GM21786 (cell line): ENCODE data around the gene FAF1.

ENCODE experiments used
- ATAC-seq: cut with Tn5 transposase; IDR thresholded peaks from one replicate; pipeline ENCODE4 v1.9.1; 2021; ENCODE audit not compliant: unreplicated experiment

Gene FAF1

DNA sequence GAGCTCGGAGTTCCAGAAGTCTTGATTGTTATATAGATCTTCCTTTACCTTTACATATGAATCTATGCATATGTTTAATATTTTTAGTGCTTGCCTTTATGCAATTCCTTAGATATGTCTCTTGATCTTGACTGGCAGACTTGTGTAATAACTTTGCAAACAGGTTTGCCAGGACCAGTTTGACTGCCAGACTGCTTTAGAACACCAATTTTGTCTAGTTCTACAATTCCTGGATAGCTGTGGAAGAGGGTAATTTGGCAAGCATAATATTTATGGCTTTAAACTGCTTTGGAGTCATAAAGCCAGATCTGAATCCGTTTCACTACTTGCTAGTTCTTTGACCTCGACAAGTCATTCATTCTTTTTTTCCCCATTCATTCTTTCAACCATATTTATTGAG lies 250.0 kb downstream of the FAF1 start:
- ATAC-seq, result no peak

DNA sequence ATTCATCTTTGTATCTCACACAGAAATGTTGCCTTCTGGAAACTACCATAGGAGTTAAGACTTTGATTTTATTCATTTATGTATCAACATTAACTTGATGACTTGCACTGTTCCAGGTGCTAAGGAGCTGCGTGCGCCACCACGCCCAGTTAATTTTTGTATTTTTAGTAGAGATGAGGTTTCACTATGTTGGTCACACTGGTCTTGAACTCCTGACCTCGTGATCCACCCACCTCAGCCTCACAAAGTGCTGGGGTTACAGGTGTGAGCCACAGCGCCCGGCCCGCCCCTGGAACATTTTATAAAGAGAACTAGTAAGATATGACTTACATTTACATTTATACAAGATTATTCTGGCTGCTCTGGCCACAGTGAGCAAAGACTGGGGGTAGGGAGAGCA lies 252.2 kb downstream of the FAF1 start:
- no peak for ATAC-seq

DNA sequence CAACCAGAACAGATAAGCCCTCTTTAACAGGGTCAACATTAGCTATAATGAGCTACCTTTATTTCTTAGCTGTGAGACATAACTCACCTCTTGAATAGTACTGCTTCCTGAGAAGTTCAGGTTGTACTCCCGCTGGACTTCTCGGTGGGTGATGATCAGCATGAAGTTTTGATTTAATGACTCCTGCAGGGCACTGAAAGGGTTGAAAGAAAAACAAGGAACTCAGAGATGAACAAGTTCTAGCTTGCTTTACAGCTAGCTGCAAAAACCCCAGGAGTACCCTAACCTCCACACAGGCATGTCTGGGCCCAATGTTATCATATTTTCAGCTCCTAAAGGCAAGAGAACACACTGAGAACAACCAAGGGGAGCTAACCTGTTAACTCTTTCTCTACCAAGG lies 254.4 kb downstream of the FAF1 start:
- ATAC-seq, result no peak

DNA sequence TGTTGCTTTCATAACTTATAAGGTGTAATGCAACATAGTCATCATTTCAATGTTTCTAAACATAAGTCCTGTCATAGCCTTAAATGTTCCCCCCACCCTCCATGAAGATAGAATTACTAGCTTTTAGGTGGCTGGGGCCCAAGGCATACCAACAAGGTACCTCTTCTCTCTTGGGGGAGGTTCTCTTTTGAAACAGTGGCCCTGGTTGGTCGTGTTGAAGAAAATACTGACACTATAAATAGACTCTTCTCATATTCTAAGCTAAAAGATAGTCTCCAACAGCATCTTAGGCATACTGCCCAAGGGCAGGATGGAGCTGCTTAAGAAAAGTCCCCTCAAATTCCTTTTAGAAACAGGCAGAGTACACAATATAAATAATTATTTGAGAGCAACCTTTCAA lies 255.0 kb downstream of the FAF1 start:
- ATAC-seq, result no peak

DNA sequence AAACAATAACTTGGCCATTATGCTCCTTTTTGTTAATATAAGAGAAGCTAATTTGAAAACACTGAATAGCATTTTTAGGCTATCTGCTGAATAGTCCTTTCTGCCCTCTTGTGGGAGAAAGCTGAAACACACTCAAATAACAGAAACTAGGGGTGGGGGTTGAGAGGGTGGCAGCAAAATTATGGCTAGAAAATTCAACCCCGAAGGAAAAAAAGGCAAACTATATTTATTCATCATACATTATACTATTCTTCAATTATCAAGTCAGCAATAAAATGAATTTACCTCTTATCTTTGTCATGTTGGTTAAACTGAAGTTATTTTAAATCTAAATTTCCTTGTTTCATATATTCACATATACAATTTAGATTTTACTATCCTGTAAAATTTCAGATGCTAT lies 255.9 kb downstream of the FAF1 start:
- ATAC-seq, result no peak

DNA sequence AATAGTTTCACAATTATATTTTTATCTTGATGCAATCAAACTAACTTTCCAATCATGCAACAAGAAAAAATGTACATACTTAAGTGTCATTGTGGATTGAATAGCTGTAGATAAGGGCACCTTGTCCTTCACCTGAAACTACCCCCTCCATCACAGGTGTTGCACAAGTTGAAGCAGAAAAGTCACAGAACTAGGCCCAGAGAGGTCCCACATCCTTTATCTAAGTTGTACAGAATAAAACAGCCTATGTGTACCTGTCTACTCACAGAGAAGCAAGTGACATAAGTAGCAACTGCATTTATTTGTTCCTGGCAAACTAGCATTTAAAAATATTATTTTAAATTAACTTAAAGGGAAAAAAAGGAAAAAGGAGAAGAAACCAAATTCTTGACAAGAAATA lies 256.8 kb downstream of the FAF1 start:
- ATAC-seq, result no peak

DNA sequence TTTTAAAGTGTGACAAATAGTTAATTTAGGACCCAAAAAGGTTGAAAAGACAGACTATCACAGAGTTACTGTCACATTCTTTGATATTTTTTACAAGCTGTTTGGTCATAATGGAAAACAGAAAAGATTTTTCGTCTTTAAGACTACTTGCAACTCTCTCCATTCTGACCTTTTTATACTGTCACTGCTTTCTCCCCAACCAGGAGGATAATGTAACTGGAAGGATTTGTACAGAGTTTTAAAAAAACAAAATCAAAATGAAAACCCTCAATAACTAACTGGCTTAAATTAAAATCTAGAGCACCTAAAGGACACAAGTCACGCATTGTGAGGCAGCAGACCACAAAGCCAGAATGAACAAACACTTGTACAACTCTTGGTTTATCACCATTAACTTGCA lies 257.7 kb downstream of the FAF1 start:
- no peak for ATAC-seq

DNA sequence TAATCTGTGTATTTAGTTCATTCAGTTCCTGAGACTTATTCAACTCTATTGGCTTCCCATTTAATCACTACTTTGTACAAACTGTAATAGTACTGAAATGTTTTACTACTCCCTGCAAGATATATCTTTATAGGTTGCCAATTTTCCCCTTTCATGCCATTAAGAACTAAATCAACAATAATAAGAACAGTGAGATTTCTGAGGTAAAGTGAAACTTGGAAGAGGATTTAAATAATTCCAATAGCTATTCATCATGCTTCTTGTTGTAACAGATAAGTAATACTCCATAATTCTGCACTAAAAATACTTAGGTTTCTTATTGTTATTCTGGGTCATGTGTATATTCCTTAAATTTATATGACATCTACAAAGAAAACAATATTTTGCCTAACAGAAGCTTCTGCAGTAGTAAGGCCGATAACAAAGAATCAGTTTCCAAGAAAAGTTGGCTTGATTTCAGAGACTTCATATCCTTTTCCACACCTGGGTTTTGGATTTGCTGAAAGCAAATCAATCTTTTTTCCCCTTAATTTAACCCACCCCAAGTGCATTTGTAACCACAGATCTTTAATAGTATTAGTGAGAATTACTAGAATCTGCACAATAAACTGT lies 258.3 kb downstream of the FAF1 start:
- ATAC-seq, result no peak

DNA sequence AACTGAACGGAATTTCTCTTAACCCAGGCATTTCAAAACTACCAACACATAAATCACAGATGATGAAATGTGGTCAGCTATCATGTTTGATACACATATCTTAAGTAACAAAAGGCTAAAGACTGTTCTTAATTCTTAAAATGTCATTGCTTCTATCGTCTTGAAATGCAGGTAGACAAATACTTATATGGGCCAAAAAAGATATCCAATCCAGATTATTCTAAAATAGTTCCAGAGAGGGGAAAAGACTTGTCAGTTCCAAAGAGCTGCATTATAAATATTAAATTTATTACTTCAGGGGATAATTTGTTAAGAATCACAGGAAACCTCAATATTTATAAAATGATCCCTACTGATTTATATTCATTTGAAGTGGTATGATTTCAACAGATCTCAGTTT lies 259.4 kb downstream of the FAF1 start:
- ATAC-seq, result no peak

DNA sequence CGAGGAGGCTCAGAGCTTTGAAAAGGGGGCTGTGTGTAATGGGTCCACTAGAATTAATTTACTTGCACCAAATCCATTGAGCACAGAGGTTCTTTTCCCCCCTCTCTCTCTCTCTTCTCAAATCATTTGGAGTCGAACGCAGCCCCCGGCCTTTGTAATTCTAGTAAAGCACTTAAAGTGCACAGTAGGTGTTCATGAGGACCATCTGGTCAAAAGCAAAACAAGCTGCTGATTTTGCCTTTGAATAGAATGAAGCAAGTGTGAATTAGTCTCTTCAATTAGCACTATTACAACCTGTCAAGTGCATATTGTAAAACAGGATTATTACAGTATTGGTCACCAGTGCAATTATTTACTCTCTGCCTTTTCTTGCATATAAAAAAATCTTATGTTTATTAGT lies 259.9 kb downstream of the FAF1 start:
- ATAC-seq, result no peak

DNA sequence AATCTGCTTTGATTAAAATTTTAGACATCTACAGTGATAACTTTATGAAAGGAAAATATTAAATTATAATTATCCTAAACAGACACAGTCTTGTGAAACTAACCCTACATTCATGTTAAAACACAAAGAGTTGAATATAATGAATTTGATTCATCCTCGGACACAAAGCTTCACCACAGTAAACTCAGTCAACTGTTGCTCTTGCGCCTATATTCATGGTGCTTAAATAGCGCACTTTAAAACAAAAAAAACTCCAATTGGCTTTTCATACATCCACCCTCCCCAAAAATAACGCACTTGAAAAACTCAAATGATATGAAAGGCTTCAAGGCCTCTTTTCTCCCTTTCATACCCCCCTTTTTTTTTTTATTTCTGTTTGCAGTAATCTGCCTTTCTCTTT lies 260.3 kb downstream of the FAF1 start:
- ATAC-seq, result no peak

DNA sequence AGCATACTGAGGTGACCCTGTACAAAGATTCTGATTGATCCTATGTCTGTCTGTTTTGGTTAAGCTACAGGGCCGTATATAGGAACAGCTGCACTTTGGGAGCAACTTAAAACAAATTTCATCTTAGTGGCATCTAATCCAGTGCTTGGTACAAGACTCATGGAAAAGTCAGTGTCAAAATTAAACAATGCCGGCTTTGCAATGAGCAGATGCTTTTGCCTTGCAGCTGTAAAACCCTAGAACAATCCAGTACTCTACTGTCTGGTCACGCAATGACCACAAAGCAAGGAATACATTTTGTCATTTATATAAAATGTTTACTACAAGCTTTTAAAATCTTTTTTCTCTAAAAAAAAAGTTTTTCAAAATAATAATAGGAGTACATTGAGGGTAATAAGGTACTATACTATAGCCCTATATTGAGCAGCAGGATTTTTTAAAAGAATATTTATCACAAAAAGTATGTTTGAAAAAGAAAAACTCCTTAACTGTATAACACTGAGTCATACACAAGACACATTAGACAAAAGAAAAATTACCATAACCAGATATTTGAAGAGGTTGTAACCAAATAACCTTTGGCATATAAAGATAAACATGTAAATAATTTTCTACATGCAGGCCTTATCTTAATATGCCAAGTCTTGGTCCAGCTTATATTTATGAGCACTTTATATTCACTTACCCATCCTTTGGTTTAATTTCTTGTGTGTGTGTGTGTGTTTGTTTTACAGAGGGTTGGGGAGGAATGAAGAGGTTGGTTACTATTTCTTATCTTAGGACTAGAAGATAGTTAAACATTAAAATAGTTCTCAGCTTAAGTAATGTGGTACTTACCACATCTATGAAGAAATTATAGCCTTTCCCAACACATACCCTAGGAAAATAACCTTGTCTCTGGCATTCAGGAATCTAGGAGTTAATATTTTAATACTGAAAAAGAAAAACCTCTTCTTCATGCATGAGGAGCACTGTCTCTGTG lies 262.3 kb downstream of the FAF1 start:
- ATAC-seq, result no peak

DNA sequence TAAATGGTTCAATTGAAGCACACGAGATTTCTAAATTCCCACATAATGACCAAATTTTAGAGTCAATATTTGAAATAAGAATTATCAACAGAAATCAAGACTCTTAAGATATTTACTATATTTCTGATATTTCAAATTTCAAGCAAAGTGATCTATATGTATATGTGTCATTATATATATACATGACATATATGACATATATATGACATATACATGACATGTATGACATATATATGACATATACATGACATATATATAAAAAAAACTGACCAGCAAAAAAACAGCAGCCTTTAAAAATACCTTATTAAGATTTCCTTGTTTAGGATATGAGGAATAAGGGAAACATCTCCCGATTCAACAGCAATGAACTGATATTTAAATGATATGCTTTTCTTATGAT lies 266.2 kb downstream of the FAF1 start:
- ATAC-seq, result no peak

DNA sequence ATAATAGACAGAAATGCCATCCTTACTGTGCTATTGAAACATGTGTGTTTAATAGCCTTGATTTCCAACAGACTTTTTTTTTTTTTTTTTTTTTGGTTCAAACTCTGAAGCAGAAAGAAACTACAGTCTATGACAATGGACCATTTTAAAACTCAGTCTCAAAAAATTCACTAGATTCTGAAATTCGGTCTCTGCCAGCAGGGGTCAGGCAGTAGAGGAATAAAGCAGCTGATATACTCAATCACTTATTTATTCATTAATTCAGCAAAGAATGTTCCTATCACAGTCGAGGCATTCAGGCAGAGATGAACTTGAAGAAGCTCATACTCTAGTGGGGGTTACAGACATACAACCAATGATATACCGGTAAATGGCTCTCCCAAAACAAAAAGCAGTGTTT lies 275.9 kb downstream of the FAF1 start:
- no peak for ATAC-seq

DNA sequence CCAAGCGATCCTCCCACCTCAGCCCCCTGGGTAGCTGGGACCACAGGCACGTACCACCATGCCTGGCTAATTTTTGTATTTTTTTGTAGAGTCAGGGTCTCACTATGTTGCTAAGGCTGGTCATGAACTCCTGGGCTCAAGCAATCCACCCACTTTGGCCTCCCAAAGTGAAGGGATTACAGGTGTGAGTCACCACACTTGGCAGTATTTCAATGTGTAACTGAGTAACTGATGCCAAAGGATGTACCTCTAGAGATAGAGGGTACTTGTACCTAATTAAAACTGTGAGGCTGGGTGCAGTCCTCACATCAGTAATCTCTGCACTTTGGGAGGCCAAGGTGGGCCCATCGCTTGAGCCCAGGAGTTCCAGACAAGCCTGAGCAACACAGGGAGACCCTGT lies 278.1 kb downstream of the FAF1 start:
- ATAC-seq, result no peak

DNA sequence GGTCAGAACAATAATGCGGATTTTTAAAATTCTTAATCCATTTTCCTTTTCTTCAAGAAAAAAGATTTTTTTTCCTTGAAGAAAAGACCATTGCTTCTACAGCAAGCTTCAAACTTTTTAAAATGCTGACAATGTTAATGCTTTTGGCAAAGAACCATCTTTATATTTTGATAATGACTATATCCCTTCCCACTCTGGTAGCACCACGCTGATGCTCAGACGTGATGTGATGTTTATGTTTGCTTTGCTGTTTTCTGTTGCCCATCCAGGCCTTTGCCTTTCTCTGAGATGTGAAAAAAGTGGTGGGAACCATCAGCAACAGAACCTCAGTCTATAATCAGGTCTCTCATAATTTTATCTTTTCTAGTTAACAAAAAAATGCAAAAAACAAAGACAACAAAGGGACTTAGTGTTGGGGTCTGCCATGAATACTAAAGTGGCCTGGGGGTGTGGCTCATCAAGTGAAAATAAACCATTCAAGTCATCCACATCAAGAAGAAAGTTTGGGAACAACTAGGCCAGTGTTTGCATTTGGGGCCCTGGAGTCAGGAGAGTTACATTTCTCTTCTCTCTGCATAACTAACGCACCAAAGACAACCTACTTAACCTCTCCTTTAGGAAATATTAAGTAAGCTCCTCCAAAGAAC lies 292.2 kb downstream of the FAF1 start:
- no peak for ATAC-seq

DNA sequence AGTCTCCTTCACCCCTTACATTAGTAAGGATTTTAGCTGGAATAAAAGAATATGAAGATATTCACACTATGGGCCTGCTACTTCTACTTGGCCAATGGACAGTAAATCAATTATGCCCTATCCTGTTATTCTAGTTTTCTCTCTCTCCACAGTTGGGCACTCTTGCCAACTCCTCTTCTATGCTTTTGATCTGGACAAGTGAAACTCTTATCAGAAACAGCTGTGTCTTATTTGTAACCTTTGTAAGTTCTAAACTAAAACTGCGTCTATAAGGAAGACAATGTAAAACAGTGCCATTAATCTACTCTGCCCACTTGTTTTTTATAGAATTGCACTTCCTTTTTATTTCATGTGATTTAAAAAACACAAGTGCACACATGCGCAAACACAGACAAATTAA lies 292.8 kb downstream of the FAF1 start:
- ATAC-seq, result no peak

DNA sequence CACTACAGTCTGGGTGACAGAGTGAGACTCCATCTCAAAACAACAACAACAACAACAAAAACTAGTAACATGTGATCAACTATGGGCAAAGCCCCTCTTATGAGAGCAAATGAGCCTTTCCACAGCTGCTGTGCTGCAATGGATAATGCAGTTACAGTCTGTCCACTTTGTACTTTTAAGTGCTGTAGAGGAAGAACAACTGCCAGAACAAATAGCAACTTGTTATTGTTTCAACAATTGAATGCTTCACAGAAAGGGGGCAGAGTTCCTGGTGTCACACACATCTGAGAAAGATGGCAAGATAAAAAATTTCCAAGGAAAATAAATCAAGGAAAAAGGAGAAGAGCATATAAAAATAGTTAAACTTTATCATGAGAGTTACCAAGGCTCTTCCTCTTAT lies 293.2 kb downstream of the FAF1 start:
- no peak for ATAC-seq

DNA sequence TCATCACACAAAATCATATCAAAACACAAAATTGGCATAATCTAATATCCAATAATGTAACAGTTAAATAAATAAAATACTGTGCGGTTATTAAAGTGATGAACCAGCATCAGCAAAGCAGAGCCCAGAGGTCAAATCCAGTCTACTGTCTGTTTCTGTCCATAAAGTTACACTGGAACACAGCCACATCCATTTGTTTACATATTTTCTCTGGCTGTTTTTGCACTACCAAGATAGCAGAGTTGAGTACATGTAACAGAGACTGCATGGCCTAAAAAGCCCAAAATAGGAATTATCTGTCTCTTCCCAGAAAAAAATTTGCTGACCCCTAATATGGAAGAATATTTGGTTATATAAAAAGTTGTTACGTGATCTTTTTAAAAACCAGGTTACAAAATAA lies 294.7 kb downstream of the FAF1 start:
- ATAC-seq, result no peak

DNA sequence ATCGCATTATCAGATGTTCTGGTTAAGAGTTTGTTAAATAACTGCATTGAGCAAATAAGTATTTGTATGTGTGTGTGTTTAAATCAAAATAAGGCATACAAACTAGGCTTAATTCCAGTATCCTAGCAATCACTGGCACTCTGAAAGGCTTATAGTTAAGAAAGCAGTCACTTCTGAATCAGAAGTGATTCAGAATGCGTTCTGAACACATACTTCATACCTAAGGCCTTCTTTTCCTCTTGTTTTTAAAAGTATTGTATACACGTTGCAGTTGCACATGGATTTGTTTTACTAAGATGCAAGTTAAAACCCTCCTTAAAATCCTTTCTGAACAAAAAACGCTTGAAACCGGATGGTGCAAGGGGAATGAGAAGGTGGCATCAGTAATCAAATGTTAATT lies 298.4 kb downstream of the FAF1 start:
- ATAC-seq, result no peak

DNA sequence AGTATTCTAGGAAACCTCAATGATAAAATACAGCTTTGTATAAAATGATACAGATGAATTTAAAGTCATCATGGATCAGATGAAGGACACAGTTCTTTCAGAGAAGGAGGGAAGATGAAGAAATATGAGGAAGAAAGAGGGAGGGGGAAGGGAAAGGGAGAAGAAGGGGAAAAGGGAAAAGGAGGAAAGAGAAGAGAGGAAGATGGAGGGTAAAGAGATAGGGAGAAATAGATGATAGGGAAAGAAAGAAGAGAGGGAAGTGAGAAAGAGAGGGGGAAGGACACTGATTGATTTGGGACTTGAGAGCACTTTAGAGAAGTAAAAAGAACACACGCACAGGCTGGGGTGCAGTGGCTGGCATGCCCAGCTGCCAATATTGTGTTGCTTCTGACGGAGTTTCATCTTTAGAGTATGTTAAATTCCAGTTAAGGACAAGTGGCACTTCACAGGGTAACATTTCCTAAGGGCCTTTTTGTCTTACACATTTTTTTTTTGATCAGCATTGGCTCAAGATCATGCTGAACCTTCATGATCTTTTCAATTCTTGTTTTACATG lies 300.9 kb downstream of the FAF1 start:
- no peak for ATAC-seq
